Measurements from ENCODE around the gene CTNNA3.

DNA sequence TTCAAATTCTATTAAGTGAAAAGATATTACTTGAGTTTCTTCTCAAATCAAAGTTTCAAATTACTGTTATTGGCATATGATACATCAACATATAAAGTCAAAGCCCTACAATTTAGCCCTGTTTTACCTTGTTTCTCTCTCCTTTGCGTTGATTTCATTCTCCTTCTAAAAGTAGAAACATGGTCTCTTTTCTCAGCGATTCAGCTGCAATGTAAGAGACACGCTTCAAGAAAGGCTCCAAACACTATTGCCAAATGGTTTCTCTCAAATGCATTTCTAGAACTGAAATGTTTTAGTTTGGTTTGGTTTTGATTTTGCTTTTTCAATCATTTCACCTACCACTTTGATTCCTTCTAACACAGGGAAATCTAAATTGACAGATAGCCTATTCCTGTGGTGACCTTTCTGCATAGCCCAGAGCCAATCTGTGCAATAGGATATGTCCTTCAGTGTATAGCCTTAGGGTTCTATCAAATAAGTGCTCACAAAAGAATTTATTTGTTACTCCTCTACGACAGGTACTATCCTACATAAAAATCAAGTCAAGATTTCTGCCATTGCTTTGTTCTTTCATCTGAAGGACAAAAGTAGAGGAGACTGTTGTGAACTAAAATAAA is 47.3 kb downstream of the CTNNA3 start:
- no peak for TF ChIP-seq POLR2A (IDR thresholded peaks at IDR 0.05)
- TF ChIP-seq, protein P1, sequence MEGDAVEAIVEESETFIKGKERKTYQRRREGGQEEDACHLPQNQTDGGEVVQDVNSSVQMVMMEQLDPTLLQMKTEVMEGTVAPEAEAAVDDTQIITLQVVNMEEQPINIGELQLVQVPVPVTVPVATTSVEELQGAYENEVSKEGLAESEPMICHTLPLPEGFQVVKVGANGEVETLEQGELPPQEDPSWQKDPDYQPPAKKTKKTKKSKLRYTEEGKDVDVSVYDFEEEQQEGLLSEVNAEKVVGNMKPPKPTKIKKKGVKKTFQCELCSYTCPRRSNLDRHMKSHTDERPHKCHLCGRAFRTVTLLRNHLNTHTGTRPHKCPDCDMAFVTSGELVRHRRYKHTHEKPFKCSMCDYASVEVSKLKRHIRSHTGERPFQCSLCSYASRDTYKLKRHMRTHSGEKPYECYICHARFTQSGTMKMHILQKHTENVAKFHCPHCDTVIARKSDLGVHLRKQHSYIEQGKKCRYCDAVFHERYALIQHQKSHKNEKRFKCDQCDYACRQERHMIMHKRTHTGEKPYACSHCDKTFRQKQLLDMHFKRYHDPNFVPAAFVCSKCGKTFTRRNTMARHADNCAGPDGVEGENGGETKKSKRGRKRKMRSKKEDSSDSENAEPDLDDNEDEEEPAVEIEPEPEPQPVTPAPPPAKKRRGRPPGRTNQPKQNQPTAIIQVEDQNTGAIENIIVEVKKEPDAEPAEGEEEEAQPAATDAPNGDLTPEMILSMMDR (IDR thresholded peaks at IDR 0.05) = no peak

All from testis (tissue), 2 donors.